RPMI8226 (cell line): ENCODE results near the gene TBKBP1.
"Not testable (repeated sequence)": the region's sequence is repeated elsewhere in the genome, so short reads cannot be mapped to it uniquely, and the experiment has no call there.

ENCODE experiments used
- DNase-seq: peaks from one replicate; pipeline ENCODE4 v3.0.0-alpha.2; 2015

The TBKBP1 gene

GRCh38 chr17:47682138-47682537 is 11.8 kb upstream of the TBKBP1 start:
- DNase-seq, result no peak

GRCh38 chr17:47682727-47683126 is 11.2 kb upstream of the TBKBP1 start:
- not testable (repeated sequence) for DNase-seq

- DNase-seq, result no peak
Observed at GRCh38 chr17:47684025-47684424, 9.9 kb upstream of the TBKBP1 start.

- DNase-seq, result no peak
Observed at GRCh38 chr17:47684535-47685193, 9.3 kb upstream of the TBKBP1 start.

GRCh38 chr17:47685556-47686275 is 8.2 kb upstream of the TBKBP1 start:
- no peak for DNase-seq

- no peak for DNase-seq
Observed at GRCh38 chr17:47686276-47686635, 7.7 kb upstream of the TBKBP1 start.

- no peak for DNase-seq
Observed at GRCh38 chr17:47686664-47687327, 7.2 kb upstream of the TBKBP1 start.

GRCh38 chr17:47687328-47687690 is 6.7 kb upstream of the TBKBP1 start:
- no peak for DNase-seq

- peak; percentile 50 for DNase-seq
Observed at GRCh38 chr17:47687748-47688147, 6.2 kb upstream of the TBKBP1 start.

- no peak for DNase-seq
Observed at GRCh38 chr17:47690121-47690520, 3.8 kb upstream of the TBKBP1 start.

- DNase-seq, result no peak
Observed at GRCh38 chr17:47692137-47692894, 1.6 kb upstream of the TBKBP1 start.

- DNase-seq, result peak; percentile 84
Observed at GRCh38 chr17:47692895-47693730, 848 bp upstream of the TBKBP1 start.

GRCh38 chr17:47694581-47695428 is 844 bp downstream of the TBKBP1 start:
- no peak for DNase-seq

- DNase-seq, result no peak
Observed at GRCh38 chr17:47695429-47696376, 1.7 kb downstream of the TBKBP1 start.

GRCh38 chr17:47696717-47697642 is 3.0 kb downstream of the TBKBP1 start:
- DNase-seq, result no peak

GRCh38 chr17:47697906-47698711 is 4.1 kb downstream of the TBKBP1 start:
- no peak for DNase-seq

- peak; percentile 63 for DNase-seq
Observed at GRCh38 chr17:47698749-47699535, 5.0 kb downstream of the TBKBP1 start.

GRCh38 chr17:47699536-47699840 is 5.5 kb downstream of the TBKBP1 start:
- no peak for DNase-seq
